ENCODE measurements around the gene CKAP4.

DNA sequence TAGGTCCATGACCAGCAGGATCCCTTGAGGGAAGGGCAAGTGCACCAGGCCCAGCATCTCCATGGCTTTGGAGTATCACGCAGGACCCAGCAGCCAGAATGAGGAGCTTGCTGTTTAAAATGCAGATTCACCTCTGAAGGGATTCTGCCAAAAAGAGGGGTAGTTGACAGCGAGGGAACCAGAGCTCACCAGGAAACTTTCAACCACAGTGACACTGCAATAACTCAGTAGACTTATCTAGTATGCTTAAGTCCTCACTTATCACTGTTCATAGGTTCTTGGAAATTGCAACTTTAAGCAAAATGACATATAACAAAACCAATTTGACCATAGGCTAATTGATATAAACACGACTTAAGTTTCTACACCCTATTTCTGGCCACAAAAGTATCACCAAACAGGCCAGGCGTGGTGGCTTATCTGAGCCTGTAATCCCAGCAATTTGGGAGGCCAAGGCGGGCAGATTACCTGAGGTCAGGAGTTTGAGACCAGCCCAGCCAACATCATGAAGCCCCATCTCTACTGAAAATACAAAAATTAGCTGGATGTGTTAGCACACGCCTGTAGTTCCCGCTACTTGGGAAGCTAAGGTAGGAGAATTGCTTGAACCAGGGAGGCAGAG, 21.4 kb upstream of the CKAP4 start:
- TF ChIP-seq, protein P1, sequence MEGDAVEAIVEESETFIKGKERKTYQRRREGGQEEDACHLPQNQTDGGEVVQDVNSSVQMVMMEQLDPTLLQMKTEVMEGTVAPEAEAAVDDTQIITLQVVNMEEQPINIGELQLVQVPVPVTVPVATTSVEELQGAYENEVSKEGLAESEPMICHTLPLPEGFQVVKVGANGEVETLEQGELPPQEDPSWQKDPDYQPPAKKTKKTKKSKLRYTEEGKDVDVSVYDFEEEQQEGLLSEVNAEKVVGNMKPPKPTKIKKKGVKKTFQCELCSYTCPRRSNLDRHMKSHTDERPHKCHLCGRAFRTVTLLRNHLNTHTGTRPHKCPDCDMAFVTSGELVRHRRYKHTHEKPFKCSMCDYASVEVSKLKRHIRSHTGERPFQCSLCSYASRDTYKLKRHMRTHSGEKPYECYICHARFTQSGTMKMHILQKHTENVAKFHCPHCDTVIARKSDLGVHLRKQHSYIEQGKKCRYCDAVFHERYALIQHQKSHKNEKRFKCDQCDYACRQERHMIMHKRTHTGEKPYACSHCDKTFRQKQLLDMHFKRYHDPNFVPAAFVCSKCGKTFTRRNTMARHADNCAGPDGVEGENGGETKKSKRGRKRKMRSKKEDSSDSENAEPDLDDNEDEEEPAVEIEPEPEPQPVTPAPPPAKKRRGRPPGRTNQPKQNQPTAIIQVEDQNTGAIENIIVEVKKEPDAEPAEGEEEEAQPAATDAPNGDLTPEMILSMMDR (IDR thresholded peaks at IDR 0.05), result no peak
- TF ChIP-seq ESRRA (CRISPR knock-in tag; IDR thresholded peaks at IDR 0.05; ENCODE audit: borderline replicate concordance) (no peak), NFYB (CRISPR knock-in tag; conservative IDR thresholded peaks at IDR 0.05; ENCODE audit: low read depth) (no peak), CREM (CRISPR knock-in tag; IDR thresholded peaks at IDR 0.05) (no peak), ZNF423 (CRISPR knock-in tag; IDR thresholded peaks at IDR 0.05) (no peak), TP53 (CRISPR knock-in tag; IDR thresholded peaks at IDR 0.05) (no peak), ZNF396 (CRISPR knock-in tag; IDR thresholded peaks at IDR 0.05; ENCODE audit: borderline replicate concordance) (no peak), ELF4 (CRISPR knock-in tag; IDR thresholded peaks at IDR 0.05; ENCODE audit: low read depth) (no peak)
- TF ChIP-seq, protein P2, sequence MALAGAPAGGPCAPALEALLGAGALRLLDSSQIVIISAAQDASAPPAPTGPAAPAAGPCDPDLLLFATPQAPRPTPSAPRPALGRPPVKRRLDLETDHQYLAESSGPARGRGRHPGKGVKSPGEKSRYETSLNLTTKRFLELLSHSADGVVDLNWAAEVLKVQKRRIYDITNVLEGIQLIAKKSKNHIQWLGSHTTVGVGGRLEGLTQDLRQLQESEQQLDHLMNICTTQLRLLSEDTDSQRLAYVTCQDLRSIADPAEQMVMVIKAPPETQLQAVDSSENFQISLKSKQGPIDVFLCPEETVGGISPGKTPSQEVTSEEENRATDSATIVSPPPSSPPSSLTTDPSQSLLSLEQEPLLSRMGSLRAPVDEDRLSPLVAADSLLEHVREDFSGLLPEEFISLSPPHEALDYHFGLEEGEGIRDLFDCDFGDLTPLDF (CRISPR knock-in tag; IDR thresholded peaks at IDR 0.05), result no peak
- TF ChIP-seq, protein P3, sequence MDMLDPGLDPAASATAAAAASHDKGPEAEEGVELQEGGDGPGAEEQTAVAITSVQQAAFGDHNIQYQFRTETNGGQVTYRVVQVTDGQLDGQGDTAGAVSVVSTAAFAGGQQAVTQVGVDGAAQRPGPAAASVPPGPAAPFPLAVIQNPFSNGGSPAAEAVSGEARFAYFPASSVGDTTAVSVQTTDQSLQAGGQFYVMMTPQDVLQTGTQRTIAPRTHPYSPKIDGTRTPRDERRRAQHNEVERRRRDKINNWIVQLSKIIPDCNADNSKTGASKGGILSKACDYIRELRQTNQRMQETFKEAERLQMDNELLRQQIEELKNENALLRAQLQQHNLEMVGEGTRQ (CRISPR knock-in tag; IDR thresholded peaks at IDR 0.05), result no peak
- TF ChIP-seq, protein P4, sequence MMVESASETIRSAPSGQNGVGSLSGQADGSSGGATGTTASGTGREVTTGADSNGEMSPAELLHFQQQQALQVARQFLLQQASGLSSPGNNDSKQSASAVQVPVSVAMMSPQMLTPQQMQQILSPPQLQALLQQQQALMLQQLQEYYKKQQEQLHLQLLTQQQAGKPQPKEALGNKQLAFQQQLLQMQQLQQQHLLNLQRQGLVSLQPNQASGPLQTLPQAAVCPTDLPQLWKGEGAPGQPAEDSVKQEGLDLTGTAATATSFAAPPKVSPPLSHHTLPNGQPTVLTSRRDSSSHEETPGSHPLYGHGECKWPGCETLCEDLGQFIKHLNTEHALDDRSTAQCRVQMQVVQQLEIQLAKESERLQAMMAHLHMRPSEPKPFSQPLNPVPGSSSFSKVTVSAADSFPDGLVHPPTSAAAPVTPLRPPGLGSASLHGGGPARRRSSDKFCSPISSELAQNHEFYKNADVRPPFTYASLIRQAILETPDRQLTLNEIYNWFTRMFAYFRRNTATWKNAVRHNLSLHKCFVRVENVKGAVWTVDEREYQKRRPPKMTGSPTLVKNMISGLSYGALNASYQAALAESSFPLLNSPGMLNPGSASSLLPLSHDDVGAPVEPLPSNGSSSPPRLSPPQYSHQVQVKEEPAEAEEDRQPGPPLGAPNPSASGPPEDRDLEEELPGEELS (CRISPR knock-in tag; IDR thresholded peaks at IDR 0.05), result no peak
- TF ChIP-seq, protein P5, sequence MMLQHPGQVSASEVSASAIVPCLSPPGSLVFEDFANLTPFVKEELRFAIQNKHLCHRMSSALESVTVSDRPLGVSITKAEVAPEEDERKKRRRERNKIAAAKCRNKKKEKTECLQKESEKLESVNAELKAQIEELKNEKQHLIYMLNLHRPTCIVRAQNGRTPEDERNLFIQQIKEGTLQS (CRISPR knock-in tag; conservative IDR thresholded peaks at IDR 0.05), result no peak
- TF ChIP-seq, protein P6, sequence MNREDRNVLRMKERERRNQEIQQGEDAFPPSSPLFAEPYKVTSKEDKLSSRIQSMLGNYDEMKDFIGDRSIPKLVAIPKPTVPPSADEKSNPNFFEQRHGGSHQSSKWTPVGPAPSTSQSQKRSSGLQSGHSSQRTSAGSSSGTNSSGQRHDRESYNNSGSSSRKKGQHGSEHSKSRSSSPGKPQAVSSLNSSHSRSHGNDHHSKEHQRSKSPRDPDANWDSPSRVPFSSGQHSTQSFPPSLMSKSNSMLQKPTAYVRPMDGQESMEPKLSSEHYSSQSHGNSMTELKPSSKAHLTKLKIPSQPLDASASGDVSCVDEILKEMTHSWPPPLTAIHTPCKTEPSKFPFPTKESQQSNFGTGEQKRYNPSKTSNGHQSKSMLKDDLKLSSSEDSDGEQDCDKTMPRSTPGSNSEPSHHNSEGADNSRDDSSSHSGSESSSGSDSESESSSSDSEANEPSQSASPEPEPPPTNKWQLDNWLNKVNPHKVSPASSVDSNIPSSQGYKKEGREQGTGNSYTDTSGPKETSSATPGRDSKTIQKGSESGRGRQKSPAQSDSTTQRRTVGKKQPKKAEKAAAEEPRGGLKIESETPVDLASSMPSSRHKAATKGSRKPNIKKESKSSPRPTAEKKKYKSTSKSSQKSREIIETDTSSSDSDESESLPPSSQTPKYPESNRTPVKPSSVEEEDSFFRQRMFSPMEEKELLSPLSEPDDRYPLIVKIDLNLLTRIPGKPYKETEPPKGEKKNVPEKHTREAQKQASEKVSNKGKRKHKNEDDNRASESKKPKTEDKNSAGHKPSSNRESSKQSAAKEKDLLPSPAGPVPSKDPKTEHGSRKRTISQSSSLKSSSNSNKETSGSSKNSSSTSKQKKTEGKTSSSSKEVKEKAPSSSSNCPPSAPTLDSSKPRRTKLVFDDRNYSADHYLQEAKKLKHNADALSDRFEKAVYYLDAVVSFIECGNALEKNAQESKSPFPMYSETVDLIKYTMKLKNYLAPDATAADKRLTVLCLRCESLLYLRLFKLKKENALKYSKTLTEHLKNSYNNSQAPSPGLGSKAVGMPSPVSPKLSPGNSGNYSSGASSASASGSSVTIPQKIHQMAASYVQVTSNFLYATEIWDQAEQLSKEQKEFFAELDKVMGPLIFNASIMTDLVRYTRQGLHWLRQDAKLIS (CRISPR knock-in tag; IDR thresholded peaks at IDR 0.05; ENCODE audit: borderline replicate concordance), result no peak
